GM12874 (cell line): ENCODE measurements around the gene KIF26B.

Experiments used
- CTCF ChIP-seq: IDR thresholded peaks from 2 replicates; pipeline ENCODE4 v1.5.1; 2011; ENCODE audit warnings: low read depth, mild to moderate bottlenecking, control low read depth, low read length, moderate library complexity; ENCODE audit not compliant: insufficient read depth

The KIF26B gene

GRCh38 chr1:245363461-245364200 is 208.8 kb downstream of the KIF26B start:
- no peak for TF ChIP-seq CTCF

- no peak for TF ChIP-seq CTCF
Observed at GRCh38 chr1:245365095-245366020, 210.6 kb downstream of the KIF26B start.

GRCh38 chr1:245366886-245367285 is 212.1 kb downstream of the KIF26B start:
- no peak for TF ChIP-seq CTCF

GRCh38 chr1:245370175-245370825 is 215.5 kb downstream of the KIF26B start:
- TF ChIP-seq CTCF = no peak

GRCh38 chr1:245370905-245371581 is 216.3 kb downstream of the KIF26B start:
- no peak for TF ChIP-seq CTCF

- no peak for TF ChIP-seq CTCF
Observed at GRCh38 chr1:245373131-245373530, 218.3 kb downstream of the KIF26B start.
